Heart left ventricle (tissue), 13 donors: Measurements from ENCODE around the gene AAR2.

Source experiments
- CTCF ChIP-seq, 12 donors: fragments of 200-600 bp; sonication (generic) in 4 of 12; IDR thresholded peaks; one replicate each; pipeline versions ENCODE4 v1.5.0 to v1.8.0; 2018 to 2022; ENCODE audit warnings: antibody characterized with exemption in 12 of 12, mild to moderate bottlenecking in 5 of 12
- POLR2A ChIP-seq, 2 donors: fragments of 450-650 bp; IDR thresholded peaks; one replicate each; pipeline ENCODE4 v1.6.1; 2017; ENCODE audit warnings: antibody characterized with exemption in 2 of 2, mild to moderate bottlenecking in 2 of 2, moderate library complexity in 2 of 2
- donor health status: ischemic (EF 13 %, LVEDD 7.1; RV severe dilation, severe dysfunction).
- donor health status: DM: no; HTN: yes; CAD: no.
- donor health status: DM: no; HTN: no; CAD: no.
- donor health status: ischemic (EF 25% LVEDD 6.9; RV normal size, moderate dysfunction).
- donor health status: ischemic (EF 25% LVEDD 5.7; RV mildly dilated, moderate dysfunction).
- donor health status: ischemic (EF 35%, LVEDD 5.7; RV mildly dilated, moderate dysfunction).
- donor health status: nonischemic (EF 11% LVEDD 7.7; RV severe dilation, severe dysfunction).
- donor health status: DM: yes; HTN: yes; CAD: no.
- donor health status: PGD.
- donor health status: ischemic (EF 29% LVEDD 5.4; RV normal size, mild dysfunction).
- donor health status: nonischemic (EF 23%, LVEDD 6.1; RV moderate dilation, normal function).

- TF ChIP-seq CTCF (IDR thresholded peaks at IDR 0.05) (no peak), POLR2A (IDR thresholded peaks at IDR 0.05) (no peak)
Measured at GRCh38 chr20:36266189-36266588, 29.9 kb downstream of the AAR2 start.
